GM20431 (cell line): ENCODE results near the gene PITPNM3.

Source experiments
- in situ Hi-C: fragments of 300-500 bp; cut with MseI, MboI; formaldehyde crosslinking; loops from one replicate; pipeline ENCODE4 v1.15.0; 2020; ENCODE audit warnings: low sequenced_read_pairs; ENCODE audit not compliant: unreplicated experiment

Gene PITPNM3

GRCh38 chr17:6554871-6555330, 1.5 kb downstream of the PITPNM3 start:
- in situ Hi-C loops: no loop called here

GRCh38 chr17:6554342-6554741, 2.0 kb downstream of the PITPNM3 start:
- in situ Hi-C loops: no loop called here

DNA sequence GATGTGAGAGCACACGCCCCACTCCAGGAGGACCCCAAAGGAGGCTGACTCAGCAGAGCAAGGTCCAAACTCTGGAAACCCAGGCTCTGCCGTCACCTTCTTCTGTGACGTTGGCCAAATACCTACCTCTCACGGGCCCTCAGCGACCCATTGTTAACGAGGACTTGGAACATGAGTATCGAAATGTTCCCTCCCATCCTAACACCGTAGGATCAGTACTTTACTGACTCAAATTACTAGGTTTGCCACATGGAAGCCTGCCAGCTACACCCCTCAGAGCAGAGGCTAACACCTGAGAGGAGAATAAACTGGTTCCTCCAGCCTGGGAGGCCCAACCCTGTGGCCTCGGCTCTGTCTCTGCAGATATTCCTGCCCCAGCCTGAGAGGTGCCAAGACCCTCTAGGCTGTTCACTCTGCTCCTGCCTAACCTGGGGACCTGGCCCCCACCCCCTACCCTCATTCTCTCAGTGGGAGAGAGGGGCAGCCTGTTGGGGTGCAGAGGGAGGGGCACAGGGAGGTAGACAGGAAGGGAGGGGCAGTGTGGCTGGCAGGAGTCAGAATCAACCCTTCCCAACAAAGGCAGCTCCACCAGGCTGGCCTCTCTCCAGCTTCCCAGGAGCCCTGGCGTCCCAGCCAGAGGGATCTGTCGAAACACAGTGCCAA, 4.4 kb downstream of the PITPNM3 start:
- in situ Hi-C loops: no loop called here

GRCh38 chr17:6551356-6551755, 5.0 kb downstream of the PITPNM3 start:
- in situ Hi-C loops: no loop called here

DNA sequence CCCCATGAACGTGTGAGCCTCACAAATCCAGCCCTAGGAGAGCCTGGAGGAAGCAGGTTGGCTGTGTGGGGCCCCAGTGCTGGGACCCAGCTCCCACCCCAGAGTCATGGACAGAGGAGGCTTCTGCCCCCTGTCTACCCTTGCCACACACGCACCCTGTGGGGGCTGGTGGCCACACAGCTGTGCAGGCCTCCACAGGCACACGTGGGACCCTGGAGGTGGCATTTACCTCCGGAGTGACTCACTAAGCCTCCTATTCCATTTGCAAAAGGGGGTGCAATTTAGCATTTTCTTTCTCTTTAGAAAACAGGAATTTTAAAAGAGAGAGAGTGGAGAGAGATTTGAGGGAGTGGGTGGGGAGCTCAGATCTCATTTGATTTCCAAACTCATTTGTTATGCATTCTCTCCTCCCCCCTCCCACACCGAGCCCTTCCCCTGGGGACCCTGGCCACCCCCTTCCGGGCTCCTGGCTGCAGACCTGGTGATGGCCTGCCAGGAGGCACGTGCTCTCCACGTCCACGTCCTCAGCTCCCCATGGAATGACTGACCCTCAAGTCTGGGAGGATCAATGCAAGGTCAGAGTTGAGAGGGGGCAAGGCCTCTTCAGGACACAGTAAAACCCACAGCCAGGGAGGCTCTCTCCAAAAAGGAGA, 6.8 kb downstream of the PITPNM3 start:
- in situ Hi-C loops: no loop called here

GRCh38 chr17:6548578-6549330, 7.6 kb downstream of the PITPNM3 start:
- in situ Hi-C loops: no loop called here

DNA sequence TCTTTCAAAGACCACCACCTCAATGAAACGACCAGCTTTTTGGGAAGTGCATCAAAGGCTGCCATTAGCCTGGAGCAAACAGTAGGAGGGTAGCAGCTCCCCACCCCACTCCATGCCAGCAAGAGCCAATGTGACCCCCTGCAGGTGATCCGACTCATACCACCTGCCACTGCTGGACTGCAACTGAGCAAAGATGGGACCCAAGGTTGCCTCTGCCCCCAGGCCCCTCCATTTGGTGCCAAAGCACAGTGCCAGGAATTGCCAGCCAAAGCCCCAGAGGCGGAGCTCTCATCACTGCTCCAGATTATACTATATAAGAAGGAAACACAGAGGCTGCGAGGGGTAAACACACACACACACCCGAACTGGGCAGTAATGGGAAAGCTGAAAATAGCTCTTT, 8.3 kb downstream of the PITPNM3 start:
- in situ Hi-C loops: no loop called here

DNA sequence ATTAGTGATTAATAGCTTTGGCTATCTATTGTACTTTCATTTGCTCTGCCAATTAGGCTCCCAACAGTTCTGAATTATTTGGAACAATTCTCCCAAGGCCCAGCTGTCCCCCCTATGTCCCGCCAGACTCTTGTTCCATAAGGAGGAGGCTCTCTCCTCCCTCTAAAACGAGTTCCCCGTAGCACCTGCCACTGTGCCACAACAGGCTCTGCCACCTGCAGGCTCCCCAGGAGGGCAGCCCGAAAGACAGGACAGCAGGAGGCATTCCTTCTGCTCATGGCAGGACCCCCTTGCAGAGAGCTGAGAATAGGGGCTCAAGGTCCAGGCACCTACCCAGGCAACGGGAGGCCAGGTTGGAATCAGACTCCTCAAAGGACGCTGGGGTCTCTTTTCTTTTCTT, 9.0 kb downstream of the PITPNM3 start:
- in situ Hi-C loops: no loop called here

DNA sequence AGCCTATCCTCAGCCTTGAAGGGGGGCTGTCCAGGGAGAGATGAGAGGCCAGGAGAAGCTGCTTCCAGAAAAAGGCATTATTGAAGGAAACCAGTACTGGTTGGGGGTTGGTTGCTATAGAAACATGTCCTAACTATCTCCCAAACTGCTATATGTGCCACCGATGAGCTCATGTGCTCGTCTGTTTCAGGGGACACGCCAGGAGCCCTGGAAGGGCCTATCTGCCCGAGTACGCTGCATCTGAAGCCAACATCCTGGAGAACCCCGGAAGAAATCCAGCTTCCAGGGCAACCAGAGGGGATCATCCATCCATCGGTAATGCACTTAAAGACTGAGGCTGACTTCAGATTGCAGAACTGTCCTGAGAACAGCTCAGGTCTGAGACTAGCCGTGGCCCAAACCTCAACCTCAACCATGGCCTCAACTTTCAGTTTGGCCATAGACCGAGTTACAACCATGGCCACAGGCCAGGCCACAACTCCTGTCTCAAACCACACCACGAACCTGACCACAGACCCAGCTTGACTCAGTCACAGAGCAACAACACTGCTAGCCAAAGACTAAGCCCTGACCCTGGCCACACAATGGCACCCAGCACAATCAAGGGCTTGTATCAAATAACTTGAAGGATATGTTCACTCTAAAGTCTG, 10.2 kb downstream of the PITPNM3 start:
- in situ Hi-C loops: no loop called here

- in situ Hi-C loops: no loop called here
Measured at GRCh38 chr17:6545291-6545690, 11.1 kb downstream of the PITPNM3 start.

GRCh38 chr17:6544011-6544370, 12.4 kb downstream of the PITPNM3 start:
- in situ Hi-C loops: no loop called here

GRCh38 chr17:6543079-6544010, 13.0 kb downstream of the PITPNM3 start:
- in situ Hi-C loops: no loop called here

DNA sequence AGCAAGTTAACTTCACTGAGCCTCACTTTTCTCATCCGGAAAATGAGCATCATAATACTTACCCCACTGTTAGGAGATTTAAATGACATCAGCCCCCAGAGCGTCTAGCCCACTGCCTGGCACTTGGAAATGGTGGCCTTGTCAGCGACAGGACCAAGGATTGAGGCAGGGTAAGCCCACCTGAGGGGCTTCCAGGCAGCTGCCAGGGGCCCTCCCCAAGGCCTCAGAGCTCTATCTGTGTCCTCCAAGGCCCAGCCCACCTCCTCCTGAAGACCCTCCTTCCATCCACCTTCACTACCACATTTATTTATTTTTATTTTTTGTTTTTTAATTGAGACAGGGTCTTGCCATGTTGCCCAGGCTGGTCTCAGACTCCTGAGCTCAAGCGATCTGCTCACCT, 13.8 kb downstream of the PITPNM3 start:
- in situ Hi-C loops: no loop called here

DNA sequence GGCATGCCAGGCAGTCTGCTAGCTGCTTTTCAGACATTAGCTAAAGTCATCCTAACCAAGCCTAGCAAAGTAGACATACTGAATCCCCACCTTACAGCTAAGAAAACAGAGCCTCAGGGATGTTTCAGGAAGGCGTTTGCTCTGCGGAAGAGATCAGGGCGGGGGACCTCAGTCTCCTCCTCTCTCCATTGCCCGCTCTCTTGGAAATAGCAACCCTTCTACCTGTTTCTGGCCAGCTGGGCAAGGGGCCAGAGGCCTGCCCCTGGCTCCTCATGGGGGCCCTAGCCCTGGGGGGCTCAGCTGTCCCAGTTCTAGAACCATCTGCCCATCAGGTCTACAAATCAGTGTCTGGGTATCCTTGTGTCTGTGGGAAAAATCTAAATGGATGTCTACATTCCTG, 14.5 kb downstream of the PITPNM3 start:
- in situ Hi-C loops: no loop called here

DNA sequence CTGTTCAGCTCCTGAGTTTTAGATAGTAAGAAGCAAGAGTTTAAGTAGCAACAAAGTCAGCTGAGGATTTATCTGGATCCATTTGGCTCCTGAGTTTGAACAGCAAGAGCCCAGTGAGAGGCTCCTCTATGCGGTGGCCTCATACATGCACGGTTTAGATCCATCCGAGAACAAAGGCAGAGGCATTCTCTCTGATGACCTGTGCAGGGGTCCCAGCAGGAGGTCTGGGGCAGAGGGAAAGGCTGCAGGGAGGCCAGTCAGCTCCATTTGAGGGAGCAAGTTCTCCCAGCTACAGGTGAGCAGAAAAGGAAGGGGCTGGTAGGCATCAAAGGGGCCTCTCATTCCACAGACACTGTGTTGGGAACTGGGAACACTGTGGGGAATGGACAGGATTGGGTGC, 16.5 kb downstream of the PITPNM3 start:
- in situ Hi-C loops: no loop called here

- in situ Hi-C loops: no loop called here
Measured at GRCh38 chr17:6536566-6537065, 19.7 kb downstream of the PITPNM3 start.

DNA sequence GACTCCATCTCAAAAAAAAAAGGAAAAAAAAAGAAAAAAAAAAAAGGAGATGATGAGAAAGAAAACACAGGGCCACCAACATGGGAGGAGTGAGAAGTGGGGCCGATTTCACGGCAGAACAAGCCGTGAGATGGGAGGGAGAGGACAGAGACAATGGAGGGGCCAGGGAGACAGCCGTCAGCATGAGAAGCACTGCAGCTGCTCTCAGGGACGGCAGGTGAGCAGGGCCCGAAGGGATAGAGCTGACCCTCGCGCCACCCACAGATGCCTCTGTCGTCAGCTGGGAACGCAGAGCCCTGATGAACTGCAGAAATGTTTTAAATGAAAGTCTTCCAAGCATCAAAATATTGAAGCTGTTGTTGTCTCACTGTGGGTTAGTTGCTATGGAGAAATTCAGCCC, 20.3 kb downstream of the PITPNM3 start:
- in situ Hi-C loops: no loop called here

DNA sequence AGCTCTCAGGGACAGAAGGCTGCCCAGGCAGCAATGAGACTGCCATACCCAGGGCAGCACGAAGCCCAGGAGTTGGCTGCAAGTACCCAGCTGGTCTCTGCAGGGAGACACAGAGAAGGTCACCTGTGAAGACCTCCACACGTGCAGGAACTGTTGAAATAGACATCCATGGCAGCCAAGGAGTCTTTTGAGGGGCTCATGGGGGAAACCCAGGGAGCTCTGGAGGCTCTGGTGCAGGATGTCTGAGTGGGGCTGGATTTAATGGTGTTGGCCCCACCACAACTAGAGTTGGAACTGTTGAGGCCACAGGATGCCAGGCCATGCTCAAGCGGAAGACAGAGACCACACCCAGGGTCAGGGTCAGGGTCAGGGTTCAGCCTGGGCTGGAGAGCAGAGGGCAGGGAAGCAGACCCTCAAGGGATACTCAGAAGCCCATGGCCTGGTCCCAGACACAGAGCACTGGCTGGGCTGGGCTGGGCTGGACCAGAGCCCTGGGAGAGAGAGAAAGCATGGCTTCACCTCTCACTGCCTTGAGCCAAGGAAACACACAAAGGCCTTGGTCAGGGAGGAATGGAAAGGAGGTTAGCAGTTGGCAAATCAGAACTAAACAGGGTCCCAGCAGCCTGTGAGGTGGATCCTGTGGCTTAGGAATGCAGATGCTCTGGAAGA, 21.4 kb downstream of the PITPNM3 start:
- in situ Hi-C loops: no loop called here

GRCh38 chr17:6532441-6532885, 23.9 kb downstream of the PITPNM3 start:
- in situ Hi-C loops: no loop called here
